HG03060 (cell line): ENCODE measurements around the gene ASB2.

Experiments used
- ATAC-seq: cut with Tn5 transposase; IDR thresholded peaks from one replicate; pipeline ENCODE4 v1.9.1; 2021; ENCODE audit warnings: low read depth, moderate number of reproducible peaks; ENCODE audit not compliant: unreplicated experiment

ASB2 gene

DNA sequence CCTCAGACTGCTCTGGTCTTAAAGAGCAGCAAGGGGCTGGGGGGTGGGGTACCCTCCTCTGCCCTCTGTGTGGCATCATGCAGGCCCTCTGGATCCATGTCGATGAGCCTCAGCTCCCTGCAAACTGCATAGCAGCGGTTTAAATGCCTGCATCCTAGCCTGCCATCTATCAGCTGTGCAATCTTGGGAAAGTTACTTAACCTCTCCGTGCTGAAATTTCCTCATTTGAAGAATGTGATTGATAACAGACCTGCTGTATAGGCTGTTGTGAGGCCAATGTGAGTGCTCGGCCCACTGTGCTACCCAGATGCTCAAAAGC lies 45.4 kb downstream of the ASB2 start:
- ATAC-seq: no peak

DNA sequence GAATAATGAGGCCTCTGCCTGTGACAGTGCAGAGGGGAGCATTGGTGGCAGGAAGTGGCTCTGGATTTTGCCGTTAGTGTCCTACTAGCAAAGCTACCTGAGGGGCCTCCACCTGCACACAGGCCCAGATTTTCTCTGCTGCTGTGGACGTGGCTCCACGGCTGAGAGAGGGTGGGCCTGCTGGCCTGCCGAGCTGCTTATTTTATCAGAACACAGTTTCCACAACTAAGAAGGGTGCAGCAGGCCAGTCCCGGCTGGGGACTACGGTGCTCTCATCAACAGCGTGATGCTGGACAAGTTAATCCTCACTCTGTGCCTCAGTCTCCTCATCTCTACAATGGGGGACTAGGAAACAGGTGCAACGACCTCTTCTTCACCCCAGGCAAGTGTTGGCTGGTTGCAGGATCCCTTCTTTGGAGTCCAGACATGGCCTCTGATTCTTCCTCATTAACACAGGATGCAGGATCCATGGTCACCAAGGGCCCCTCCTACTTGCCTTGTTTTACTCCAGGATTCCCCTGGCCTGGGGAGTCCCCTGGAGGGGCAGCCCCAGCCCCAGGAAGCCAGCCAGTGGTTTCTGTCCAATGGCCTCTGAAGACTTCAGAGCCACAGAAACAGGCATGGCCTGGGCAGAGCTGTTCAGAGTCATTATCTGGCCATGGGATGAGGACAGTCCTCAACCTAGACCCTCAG lies 45.9 kb downstream of the ASB2 start:
- ATAC-seq: no peak

DNA sequence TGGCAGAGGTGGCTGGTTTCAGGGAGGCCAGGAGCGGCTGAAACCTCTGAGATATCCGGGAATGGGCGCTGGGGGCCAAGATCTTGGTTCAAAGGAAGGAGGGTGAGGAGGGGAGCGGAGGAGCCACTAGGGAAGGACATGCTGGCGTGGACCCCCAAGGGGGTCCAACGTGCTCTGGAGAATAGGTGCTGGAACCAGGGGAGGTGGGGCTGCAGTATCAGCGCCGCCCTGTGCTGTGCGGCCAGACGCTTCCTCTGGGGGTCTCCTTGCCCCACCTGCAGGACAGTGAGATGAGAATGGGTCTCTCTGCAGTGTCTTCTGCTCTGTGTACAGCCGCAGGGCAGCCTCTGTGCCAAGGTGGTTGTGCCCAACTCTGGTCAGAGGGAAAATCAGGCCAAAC lies 46.7 kb downstream of the ASB2 start:
- no peak for ATAC-seq

DNA sequence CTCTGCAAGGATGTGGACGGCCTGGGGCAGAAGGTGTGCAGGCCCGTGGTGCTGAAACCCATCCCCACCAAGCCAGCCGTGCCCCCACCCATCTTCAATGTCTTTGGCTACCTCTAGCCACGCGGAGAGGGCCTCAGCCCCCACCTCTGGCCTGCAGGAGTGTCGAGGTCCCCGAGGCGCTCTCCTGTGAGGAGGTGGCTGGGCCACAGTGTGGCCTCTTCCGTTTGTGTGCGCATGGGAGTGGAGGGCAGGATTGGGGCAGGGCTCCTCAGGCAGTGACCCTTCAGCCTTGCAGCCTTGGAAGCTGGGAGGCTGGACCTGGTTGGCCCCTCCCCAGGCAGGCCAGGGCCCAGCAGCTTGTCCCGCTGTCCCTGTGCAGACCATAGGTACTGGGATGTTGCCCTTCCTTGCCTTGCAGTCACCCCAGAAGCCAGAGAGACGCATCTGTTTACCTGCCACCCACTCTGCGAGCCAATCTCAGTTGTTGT lies 47.3 kb downstream of the ASB2 start:
- no peak for ATAC-seq

DNA sequence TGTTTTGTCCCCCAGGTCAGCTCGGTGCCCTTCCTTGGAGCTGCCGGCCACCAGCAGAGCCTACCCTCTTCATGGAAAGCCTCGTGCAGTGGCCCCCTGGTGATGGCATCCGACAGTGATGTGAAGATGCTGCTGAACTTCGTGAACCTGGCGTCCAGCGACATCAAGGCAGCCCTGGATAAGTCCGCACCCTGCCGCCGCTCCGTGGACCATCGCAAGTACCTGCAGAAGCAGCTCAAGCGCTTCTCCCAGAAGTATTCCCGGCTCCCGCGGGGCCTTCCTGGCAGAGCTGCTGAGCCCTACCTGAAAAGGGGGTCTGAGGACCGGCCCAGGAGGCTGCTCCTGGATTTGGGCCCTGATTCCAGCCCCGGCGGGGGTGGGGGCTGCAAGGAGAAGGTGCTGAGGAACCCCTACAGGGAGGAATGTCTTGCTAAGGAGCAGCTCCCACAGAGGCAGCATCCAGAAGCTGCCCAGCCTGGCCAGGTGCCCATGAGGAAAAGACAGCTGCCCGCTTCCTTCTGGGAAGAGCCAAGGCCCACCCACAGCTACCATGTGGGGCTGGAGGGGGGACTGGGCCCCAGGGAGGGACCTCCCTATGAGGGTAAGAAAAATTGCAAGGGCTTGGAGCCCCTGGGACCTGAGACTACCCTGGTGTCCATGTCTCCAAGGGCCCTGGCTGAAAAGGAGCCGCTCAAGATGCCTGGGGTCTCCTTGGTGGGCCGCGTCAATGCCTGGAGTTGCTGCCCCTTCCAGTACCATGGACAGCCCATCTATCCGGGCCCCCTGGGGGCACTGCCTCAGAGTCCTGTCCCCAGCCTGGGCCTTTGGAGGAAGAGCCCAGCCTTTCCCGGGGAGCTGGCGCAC lies 48.0 kb downstream of the ASB2 start:
- no peak for ATAC-seq

DNA sequence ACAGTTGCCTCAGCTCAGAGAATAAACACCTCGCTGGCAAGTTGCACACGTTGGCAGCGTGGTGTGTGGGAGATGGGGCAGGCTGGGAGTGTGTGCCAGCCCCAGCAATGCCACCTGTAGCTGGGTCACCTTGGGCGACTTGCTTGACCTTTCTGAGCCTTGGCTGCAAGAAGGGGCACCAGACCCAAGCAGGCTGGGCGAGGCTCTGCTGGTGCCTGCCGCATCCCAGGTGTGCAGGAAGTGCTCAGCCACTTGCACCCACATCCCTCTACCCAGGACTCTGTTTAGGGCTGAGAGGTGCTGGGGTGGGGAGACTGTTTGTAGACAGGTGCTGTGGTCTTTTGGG lies 48.6 kb downstream of the ASB2 start:
- ATAC-seq: no peak

DNA sequence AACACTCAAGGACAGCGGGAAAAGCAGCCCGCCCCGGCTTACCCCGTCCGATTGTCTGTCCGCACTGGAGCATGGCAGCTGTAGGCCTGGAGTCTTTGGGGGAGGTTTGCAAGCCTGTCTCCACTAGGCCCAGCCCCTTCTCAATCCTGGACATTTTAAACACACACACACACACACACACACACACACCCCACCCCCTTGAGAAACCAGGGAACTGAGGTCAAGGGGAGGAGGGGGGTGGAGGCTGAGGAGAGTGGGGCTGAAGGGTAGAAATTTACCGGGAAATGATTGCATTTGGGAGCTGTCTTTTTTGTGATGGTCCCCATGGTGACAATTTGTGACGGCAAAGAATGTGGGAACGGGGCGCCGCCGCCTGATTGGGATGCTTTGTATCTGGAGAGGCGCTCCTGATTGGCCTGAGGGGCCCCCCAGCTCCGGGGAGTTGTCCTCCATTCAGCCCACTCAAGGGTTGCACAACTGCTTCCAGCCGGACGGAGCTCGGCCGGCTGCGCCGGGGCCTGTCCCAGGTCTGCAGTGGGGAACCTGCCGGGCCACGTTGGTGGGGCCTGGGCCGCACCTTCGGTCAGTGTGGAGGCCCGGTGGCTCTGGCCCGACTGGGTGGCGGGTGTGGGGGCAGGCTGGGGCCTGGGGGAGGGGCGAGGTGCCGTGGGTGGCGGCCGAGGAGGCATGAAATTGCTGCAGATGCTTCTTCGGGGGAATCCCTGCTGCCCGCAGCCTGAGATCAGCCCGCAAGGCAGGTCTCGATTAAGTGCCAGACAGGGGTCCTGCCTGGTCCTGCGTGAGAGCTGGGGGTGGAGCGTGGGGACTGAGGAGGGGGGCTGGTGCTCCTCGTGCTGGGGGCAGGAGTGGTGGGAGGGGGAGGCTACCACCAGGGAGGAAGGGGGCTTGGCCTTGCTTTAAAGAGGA lies 49.2 kb downstream of the ASB2 start, which contains the start of gene FAM181A:
TSS of gene FAM181A (plus strand) at position 472 of the 927 bp plus-strand sequence. CDS start 942 bp downstream, outside the sequence.
- ATAC-seq: no peak

DNA sequence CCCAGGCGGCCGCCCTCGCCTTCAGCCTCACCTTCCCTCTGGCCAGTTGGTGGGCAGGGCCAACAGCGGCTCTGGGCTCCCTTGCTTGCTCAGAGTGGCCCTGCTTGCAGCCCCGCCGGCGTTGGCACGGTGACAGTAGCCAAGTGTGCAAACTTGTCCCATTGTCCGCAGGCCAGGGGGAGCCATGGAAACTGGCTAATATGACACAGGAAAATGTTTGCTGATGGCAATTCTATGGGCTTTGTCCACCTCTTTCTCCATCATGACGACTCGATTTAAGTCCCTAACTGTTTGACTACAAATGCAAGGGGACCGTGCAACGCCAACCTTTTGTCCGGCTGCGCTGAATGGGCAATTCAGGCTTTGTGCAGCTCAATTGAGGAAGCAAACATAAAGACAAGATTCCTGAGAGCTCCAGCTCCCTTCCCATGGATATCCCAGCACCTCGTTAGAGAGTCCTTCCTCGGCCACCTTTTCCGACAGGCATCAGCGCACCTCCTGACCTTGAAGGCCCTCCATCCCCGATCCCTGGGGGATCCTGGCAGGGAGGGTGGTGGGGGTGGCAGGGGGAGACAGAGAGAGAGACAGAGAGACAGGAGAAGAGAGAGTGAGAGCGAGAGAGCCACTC lies 50.0 kb downstream of the ASB2 start:
- ATAC-seq: no peak

DNA sequence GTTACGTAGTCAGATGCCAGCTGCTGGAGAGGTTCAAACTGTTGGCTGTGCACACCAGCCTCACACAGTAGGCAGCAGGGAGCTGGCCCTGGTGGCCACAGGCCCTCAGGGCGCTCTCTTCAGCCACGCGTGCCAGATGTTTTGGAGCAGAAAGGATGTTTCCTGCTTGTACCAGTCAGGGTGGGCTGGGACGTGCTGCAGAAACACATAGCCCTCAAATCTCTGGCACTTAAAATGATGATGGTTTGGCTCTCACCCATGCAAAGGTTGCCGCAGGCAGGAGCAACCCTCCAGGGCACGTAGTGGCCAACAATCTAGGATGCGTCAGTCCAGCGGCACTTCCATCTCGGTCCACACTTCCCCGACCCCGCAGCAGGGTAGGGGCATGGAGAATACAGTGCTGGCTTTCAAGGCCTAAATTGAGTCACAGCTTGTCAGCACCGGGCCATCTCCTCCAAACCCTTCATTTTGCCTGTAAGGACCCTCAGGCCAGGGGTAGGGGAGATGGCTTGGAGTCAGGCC lies 50.9 kb downstream of the ASB2 start:
- no peak for ATAC-seq

DNA sequence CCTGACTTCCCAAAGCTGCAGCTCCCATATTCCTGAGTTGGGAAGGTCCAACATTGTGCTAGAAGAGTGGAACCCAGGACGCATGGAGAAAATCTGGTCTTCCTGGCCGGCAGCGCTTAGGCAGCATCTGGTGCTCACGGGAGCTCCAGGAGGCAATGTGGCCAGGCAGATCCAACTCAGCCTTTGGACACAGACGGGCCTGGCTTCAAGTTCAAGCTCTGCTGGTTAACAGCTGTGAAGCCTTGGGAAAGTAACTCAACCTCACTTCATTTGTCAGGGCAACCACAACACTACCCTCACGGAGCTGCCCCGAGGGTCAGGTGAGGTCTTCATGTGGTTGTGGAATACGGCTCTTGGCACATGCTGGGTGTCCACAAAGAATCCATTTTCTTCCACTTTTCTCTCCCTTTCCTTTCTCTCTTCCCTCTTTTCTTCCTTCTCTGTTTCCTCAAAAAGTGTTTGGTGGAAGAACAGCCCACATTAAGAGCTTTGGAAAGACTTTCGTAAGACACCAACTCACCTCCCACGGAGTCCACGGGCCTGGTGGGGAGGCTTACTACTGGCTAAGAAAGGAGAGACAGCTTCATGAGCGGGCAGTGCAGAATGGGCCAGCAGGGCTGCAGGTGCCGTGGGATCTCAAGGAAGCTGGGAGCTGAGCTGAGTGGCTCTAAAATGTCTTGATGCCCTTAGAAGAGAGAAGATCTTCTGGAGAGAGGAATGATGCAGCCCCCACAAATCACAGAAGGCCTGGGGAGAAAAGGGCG lies 51.6 kb downstream of the ASB2 start:
- ATAC-seq: no peak

DNA sequence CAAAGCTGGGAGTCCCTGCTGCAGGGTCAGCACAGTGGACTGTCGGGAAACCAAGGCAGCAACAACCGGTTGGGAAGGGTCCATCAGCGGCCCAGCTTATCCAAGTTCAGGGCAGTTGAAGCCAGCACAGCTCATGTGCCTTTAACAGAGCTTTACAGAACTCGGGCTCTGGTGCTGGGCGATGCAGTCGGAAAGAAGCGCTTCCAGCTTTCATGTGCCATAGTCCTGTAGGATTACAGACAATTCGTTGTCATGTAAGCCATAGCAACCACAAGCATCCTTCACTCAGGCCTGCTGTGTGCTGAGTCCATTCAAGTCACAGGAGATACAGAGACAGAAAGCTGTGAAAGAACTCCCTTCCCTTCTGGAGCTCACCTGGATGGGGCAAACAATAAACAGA lies 52.7 kb downstream of the ASB2 start:
- no peak for ATAC-seq

DNA sequence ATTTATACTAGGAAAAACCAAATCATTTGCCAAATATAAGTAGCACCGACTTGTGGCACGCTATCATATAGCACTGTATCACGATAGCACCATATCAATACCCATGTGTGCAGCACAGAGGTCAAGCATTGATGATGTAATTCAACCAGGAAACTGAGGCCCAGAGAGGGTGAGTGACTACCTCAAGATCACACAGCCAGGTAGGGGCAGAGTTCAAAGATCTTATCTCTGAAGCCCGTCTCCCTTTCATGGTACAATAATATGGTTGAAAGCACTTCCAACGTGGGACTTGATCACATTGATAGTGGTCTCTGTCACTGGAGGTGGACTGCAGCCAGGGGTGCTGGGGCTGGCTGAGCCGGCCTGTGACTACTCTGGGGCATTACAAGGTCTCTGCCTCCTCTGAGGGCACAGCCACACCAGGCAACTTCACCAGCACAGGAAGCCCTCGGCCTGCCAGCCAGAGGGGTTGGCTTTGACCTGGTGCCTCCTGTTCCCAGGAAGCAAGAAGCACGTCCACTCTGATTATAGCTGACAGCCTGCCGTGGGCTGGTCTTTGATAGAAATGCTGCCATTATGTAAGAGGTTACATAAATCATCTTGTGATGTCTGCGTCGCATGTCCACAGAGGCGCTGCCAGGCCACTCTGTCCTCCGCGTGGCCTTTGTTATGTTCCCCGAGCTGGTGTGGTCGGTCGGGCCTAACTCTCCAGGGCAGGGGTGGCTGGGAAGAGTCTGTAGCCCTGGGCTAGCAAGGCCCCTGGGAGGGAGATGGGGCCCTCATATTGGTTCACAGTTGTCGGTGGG lies 55.2 kb downstream of the ASB2 start:
- ATAC-seq: no peak

DNA sequence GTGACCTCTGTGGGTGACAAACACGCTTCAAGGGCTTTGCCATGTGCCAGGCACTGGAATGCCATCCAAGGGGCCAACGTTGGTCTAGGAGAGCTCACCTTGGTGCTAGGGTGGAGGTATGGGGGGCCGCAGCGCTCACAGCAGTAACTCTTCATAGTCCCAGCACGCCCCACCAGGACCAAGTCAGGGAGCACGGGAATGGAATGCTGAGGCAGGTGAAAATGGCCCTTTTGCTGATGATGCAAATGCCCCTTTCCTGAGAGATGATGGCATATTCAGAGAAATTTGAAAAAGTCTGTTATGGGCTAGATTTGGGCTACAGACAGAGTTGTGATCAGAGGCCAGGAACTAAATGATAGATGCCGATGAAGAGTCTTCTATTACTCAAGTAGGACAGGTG lies 59.2 kb downstream of the ASB2 start:
- ATAC-seq: no peak

DNA sequence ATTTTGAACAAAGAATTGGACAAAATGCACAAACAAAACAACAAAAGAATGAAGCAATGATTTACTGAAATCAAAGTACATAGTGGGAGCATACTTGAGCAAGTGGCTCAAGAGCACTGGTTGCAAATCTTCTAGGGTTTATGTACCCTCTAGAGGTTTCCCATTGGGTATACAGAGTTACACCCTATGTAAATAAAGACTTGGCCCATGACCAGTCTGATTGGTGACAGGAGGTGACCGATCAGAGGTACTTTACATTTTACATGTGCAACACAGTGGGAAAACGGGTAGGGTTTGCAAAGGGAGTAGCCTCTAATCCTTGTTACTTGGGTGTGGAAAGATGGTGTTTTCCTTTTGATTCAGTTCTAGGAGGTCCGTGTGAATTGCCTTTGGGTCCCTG lies 59.9 kb downstream of the ASB2 start:
- no peak for ATAC-seq

DNA sequence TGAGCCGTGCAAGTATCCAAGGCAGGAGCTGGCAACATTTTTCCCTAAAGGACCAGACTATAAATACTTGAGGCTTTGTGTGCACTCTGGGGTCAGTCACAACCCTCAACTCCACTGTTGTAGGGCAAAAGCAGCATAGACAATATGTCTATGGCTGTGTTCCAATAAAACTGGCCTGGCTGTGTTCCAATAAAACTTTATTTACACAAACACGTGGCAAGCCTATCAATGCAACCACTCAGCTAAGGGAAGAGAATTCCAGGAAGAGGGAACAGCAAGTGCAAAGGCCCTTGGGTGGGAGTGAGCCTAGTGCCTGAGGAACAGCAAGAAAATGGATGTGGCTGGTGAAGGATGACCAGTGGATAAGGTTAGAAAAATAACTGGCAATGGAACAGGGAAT lies 60.6 kb downstream of the ASB2 start:
- ATAC-seq: no peak

DNA sequence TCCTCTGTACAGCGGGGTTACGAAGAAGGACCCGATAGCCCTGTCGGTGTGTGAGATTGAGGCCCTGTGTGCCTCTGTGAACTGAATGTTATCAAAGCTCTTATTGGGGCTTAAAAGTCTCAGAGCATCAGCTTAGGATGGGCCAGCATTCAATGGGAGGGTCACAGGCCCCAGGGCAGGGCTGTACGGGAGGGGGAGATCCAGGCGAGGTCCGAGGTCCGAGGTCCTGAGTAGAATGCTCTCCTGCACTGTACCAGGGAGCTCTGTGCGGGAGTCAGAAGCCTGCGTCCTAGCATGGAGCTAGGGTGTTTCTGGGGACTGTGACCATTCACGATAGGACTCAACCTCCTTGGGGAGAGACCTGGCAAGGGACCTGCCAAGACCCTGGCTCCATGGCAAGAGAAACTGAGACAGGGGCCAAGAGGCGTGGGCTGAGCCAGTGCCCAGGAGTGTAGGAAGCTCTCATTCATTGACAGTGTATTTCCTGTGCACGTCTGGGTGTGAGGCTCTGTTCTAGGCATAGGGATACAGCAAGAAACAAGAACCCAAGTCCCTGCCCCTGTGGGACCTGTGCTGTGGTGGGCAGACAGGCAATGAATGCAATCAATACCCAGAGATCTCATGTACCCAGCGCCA lies 61.2 kb downstream of the ASB2 start:
- no peak for ATAC-seq

DNA sequence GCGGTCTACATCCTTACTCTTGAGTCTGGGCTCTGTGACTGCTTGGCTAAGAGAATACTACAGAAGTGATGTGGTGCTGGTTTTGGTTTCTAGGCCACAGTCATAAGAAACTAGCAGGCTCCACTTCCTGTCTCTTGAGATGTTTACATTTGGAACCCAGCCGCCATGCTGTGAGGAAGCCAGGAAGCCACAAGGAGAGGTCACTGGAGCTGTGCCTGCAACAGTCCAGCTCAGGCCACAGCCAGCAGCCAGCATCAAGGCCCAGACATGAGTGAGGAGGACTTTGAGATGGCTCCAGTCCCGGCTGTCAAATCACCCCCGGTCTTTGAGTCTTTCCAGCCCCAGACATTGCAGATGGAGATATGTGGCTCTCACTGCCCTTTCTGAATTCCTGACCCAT lies 62.1 kb downstream of the ASB2 start:
- ATAC-seq: no peak

DNA sequence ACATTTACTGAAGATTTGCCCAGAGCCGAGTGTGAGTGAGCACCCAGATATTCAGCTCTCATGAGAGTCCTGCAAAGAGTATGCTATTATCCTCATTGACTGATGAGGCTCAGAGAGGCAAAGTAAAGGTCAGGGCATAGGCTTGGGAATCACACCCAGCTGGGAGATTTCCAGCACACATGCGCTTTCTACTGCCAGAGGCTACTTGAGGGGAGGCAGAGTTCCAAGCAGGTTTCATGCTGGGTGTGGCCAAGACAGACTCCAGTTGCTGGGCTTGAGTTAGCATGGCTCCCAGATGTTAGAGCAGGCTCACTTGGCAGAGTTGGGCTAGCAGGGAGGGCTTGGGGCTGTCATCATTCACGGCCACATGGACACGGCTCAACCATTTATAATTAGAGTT lies 63.6 kb downstream of the ASB2 start:
- no peak for ATAC-seq
